H9 (cell line): ENCODE results near the gene KIF5C. TPM values are rescaled to one million over a fixed set of nuclear protein-coding genes. Genes with fewer than 3 reads are reported as not detected.
A peak's percentile ranks its signal among the peaks of the same experiment; 100 is the strongest.

Experiments used
- DNase-seq: peaks from one replicate; pipeline ENCODE4 v3.0.0-alpha.2; 2017
- H2AFZ ChIP-seq: one replicate; pipeline ENCODE4 v1.6.1; 2013; ENCODE audit warnings: mild to moderate bottlenecking, low read length, control low read depth, moderate library complexity
- H2AK5ac ChIP-seq: 2 replicates; pipeline ENCODE4 v1.6.1; 2013; ENCODE audit warnings: low read length, control low read depth, mixed read lengths; ENCODE audit not compliant: insufficient read length
- H2BK120ac ChIP-seq: one replicate; pipeline ENCODE4 v1.6.1; 2013; ENCODE audit warnings: low read depth, mild to moderate bottlenecking, low read length, control low read depth, inconsistent platforms; ENCODE audit not compliant: poor library complexity, severe bottlenecking
- H2BK12ac ChIP-seq: 2 replicates; pipeline ENCODE4 v1.6.1; 2013; ENCODE audit warnings: low read length, control low read depth, mixed read lengths, low read depth; ENCODE audit not compliant: insufficient read length
- H2BK15ac ChIP-seq: 2 replicates; pipeline ENCODE4 v1.6.1; 2013; ENCODE audit warnings: low read depth, low read length, control low read depth
- H2BK20ac ChIP-seq: one replicate; pipeline ENCODE4 v1.6.1; 2013; ENCODE audit warnings: low read depth, mild to moderate bottlenecking, low read length, control low read depth, inconsistent platforms; ENCODE audit not compliant: poor library complexity, severe bottlenecking
- H2BK5ac ChIP-seq: 2 replicates; pipeline ENCODE4 v1.6.1; 2013; ENCODE audit warnings: low read length, control low read depth, mixed read lengths; ENCODE audit not compliant: insufficient read length
- H3K14ac ChIP-seq: 2 replicates; pipeline ENCODE4 v1.6.1; 2013; ENCODE audit warnings: low read length, control low read depth; ENCODE audit not compliant: insufficient read depth
- H3K18ac ChIP-seq: 2 replicates; pipeline ENCODE4 v1.6.1; 2013; ENCODE audit warnings: low read depth, mild to moderate bottlenecking, mixed read lengths, low read length, control low read depth; ENCODE audit not compliant: insufficient read length
- H3K23ac ChIP-seq: 2 replicates; pipeline ENCODE4 v1.6.1; 2013; ENCODE audit warnings: low read length, control low read depth, mixed read lengths, low read depth; ENCODE audit not compliant: insufficient read length
- H3K23me2 ChIP-seq: 2 replicates; pipeline ENCODE4 v1.6.1; 2013; ENCODE audit warnings: low read depth, mild to moderate bottlenecking, mixed read lengths, low read length, control low read depth; ENCODE audit not compliant: insufficient read length, poor library complexity, severe bottlenecking
- H3K27ac ChIP-seq: 2 replicates; pipeline ENCODE4 v1.5.1; 2013; ENCODE audit warnings: low read length, control low read depth, mixed read lengths, low read depth; ENCODE audit not compliant: insufficient read length
- H3K27me3 ChIP-seq: 2 replicates; pipeline ENCODE4 v1.6.1; 2013; ENCODE audit warnings: low read length, control low read depth, inconsistent platforms; ENCODE audit not compliant: insufficient read depth
- H3K4ac ChIP-seq: 2 replicates; pipeline ENCODE4 v1.6.1; 2013; ENCODE audit warnings: low read depth, mild to moderate bottlenecking, control low read depth, inconsistent platforms, low read length, moderate library complexity
- H3K4me1 ChIP-seq: 2 replicates; pipeline ENCODE4 v1.6.1; 2013; ENCODE audit warnings: low read length, control low read depth, inconsistent platforms; ENCODE audit not compliant: insufficient read depth
- H3K4me2 ChIP-seq: 2 replicates; pipeline ENCODE4 v1.6.1; 2013; ENCODE audit warnings: low read length, control low read depth, mixed read lengths; ENCODE audit not compliant: insufficient read length, insufficient read depth
- H3K56ac ChIP-seq: 2 replicates; pipeline ENCODE4 v1.6.1; 2013; ENCODE audit warnings: low read depth, mild to moderate bottlenecking, mixed read lengths, low read length, control low read depth; ENCODE audit not compliant: insufficient read length
- H3K79me1 ChIP-seq: 2 replicates; pipeline ENCODE4 v1.6.1; 2013; ENCODE audit warnings: low read depth, mild to moderate bottlenecking, moderate library complexity, low read length, control low read depth, inconsistent platforms; ENCODE audit not compliant: insufficient read depth, poor library complexity, severe bottlenecking
- H3K79me2 ChIP-seq: 2 replicates; pipeline ENCODE4 v1.6.1; 2013; ENCODE audit warnings: low read length, control low read depth, inconsistent platforms; ENCODE audit not compliant: insufficient read depth
- H3K9ac ChIP-seq: 2 replicates; pipeline ENCODE4 v1.6.1; 2013; ENCODE audit warnings: low read length, control low read depth, mixed read lengths; ENCODE audit not compliant: insufficient read length; ENCODE audit errors: extremely low read depth
- H3K9me3 ChIP-seq: one replicate; pipeline ENCODE4 v1.6.1; 2013; ENCODE audit warnings: low read depth, low read length, inconsistent platforms; ENCODE audit not compliant: control insufficient read depth
- H3T11ph ChIP-seq: one replicate; pipeline ENCODE4 v1.6.1; 2013; ENCODE audit warnings: mild to moderate bottlenecking, low read length, control low read depth, inconsistent platforms
- H4K20me1 ChIP-seq: one replicate; pipeline ENCODE4 v1.6.1; 2013; ENCODE audit not compliant: control insufficient read depth, insufficient read length, insufficient read depth
- H4K5ac ChIP-seq: 2 replicates; pipeline ENCODE4 v1.6.1; 2013; ENCODE audit warnings: low read depth, mild to moderate bottlenecking, mixed read lengths, low read length, control low read depth; ENCODE audit not compliant: insufficient read length
- H4K8ac ChIP-seq: replicated peaks from 2 replicates; pipeline ENCODE4 v1.6.1; 2013; ENCODE audit warnings: low read length, control low read depth, mixed read lengths, low read depth; ENCODE audit not compliant: insufficient read length
- H4K91ac ChIP-seq: 2 replicates; pipeline ENCODE4 v1.6.1; 2013; ENCODE audit warnings: low read depth, mild to moderate bottlenecking, moderate library complexity, mixed read lengths, low read length, control low read depth; ENCODE audit not compliant: insufficient read length
- H3K27ac Mint-ChIP-seq, 3 experiments: 2 replicates in 2 of 3; 3 replicates in 1 of 3; pipeline ENCODE4 v1.8.0; 2020 to 2021; ENCODE audit warnings: mixed read lengths in 3 of 3, mild to moderate bottlenecking in 1 of 3, moderate library complexity in 1 of 3
- H3K27me3 Mint-ChIP-seq: 2 replicates; pipeline ENCODE4 v1.8.0; 2021; ENCODE audit warnings: low read depth, mild to moderate bottlenecking, moderate library complexity, mixed read lengths
- H3K36me3 Mint-ChIP-seq, 3 experiments: 2 replicates in 2 of 3; 3 replicates in 1 of 3; pipeline ENCODE4 v1.8.0; 2020 to 2021; ENCODE audit warnings: low read depth in 3 of 3, mixed read lengths in 3 of 3; ENCODE audit not compliant: insufficient read depth in 1 of 3
- H3K4me1 Mint-ChIP-seq, 2 experiments: 2 replicates each; pipeline ENCODE4 v1.8.0; 2020; ENCODE audit warnings: mixed read lengths in 2 of 2
- H3K4me3 Mint-ChIP-seq, 2 experiments: 2 replicates in 1 of 2; 3 replicates in 1 of 2; pipeline ENCODE4 v1.8.0; 2020 to 2021; ENCODE audit warnings: mild to moderate bottlenecking in 2 of 2, mixed read lengths in 2 of 2, moderate library complexity in 1 of 2
- H3K9me3 Mint-ChIP-seq, 2 experiments: 2 replicates in 1 of 2; 3 replicates in 1 of 2; pipeline ENCODE4 v1.8.0; 2020; ENCODE audit warnings: mild to moderate bottlenecking in 2 of 2, mixed read lengths in 2 of 2, moderate library complexity in 1 of 2
- WGBS: extraction: QIAGEN DNeasy Blood & Tissue Kit; methylation state at CpG from one replicate; pipeline ENCODE4 v1.1.7; 2013; ENCODE audit warnings: missing lambda C conversion rate, low lambda C conversion rate, mixed read lengths; ENCODE audit not compliant: insufficient read length; ENCODE audit errors: extremely low coverage; 5-methylcytosine and 5-hydroxymethylcytosine counted together
- total RNA-seq: library from RNA; stranded (reverse); gene quantifications from 2 replicates; pipeline ENCODE4 v1.2.1, GENCODE V29; 2021
- TF ChIP-seq, protein P1 (sequence below): fragments of 200-600 bp; sonication (generic); conservative IDR thresholded peaks from 3 replicates; pipeline ENCODE4 v1.8.0; 2021; ENCODE audit warnings: antibody characterized with exemption, mild to moderate bottlenecking

KIF5C gene
- total RNA-seq, 1 experiment from 2014 or later, result 52.9 TPM

DNA sequence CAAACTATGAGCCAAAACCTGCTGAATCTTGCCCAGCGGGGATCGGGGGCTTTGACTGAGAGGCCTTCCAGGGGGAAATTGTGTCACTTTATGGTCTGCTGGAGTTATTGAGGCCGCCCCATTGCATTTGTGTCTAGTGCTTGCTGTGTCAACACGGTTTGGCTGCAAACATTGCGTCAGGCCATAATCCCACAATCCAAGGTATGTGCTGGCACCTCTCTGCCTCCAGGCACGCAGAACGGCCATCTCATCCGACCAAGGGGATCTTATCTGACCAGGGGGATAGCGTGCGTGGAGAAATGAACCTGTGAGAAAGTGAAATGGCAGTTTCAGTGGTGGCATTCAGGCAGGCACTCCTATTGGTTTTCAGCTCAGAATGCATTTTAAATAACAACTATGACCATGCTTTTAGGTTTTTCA is 145.4 kb downstream of the KIF5C start:
- Histone ChIP-seq H4K20me1 (no peaks in the 10 kb centered on the region), H3K27ac (no peak overlapping the region), H3K23me2 (no peaks in the 10 kb centered on the region), H3K4me1 (no peaks in the 10 kb centered on the region), H3K14ac (no peak overlapping the region; the same call in 1 of the 2 replicates), H4K5ac (no peak overlapping the region), H3K18ac (no peak overlapping the region), H3T11ph (no peak overlapping the region), H2AFZ (no peak overlapping the region), H3K23ac (no peak overlapping the region), H3K4me2 (no peak overlapping the region), H3K56ac (no peak overlapping the region), H3K9me3 (no peaks in the 10 kb centered on the region), H2BK120ac (no peak overlapping the region), H4K8ac (no peak overlapping the region), H2BK5ac (no peak overlapping the region), H2BK15ac (no peak overlapping the region), H3K79me2 (no peaks in the 10 kb centered on the region), H3K4ac (no peak overlapping the region), H3K27me3 (no peaks in the 10 kb centered on the region), H3K79me1 (no peaks in the 10 kb centered on the region), H4K91ac (no peak overlapping the region), H2BK12ac (no peak overlapping the region), H2AK5ac (no peak overlapping the region), H2BK20ac (no peak overlapping the region), H3K9ac (no peak overlapping the region)
- H3K4me3 Mint-ChIP-seq, result no peak overlapping the region
- H3K27ac Mint-ChIP-seq, result peak overlapping the region in 1 of 3 experiments; percentile 67; a peak in 2 of 7 replicates
- peaks cover 1% of the 10 kb centered on the region; the same call in 1 of the 2 replicates for H3K27me3 Mint-ChIP-seq
- DNase-seq, result no peak
- no CpG with 5 or more reads among the region's 10 CpGs for WGBS
- peaks cover 10 to 29% (median 25%) of the 10 kb centered on the region in 3 experiments; a peak in 6 of 7 replicates for H3K36me3 Mint-ChIP-seq
- no peaks in the 10 kb centered on the region for H3K9me3 Mint-ChIP-seq
- TF ChIP-seq, protein P1, sequence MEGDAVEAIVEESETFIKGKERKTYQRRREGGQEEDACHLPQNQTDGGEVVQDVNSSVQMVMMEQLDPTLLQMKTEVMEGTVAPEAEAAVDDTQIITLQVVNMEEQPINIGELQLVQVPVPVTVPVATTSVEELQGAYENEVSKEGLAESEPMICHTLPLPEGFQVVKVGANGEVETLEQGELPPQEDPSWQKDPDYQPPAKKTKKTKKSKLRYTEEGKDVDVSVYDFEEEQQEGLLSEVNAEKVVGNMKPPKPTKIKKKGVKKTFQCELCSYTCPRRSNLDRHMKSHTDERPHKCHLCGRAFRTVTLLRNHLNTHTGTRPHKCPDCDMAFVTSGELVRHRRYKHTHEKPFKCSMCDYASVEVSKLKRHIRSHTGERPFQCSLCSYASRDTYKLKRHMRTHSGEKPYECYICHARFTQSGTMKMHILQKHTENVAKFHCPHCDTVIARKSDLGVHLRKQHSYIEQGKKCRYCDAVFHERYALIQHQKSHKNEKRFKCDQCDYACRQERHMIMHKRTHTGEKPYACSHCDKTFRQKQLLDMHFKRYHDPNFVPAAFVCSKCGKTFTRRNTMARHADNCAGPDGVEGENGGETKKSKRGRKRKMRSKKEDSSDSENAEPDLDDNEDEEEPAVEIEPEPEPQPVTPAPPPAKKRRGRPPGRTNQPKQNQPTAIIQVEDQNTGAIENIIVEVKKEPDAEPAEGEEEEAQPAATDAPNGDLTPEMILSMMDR, result no peak
- peaks cover 14 to 15% of the 10 kb centered on the region in 2 experiments; a peak in 3 of 4 replicates for H3K4me1 Mint-ChIP-seq
